MCF 10A (cell line): ENCODE data around the gene PDCD6IP. TPM values are rescaled to one million over a fixed set of nuclear protein-coding genes. Genes with fewer than 3 reads are reported as not detected.
A peak's percentile ranks its signal among the peaks of the same experiment; 100 is the strongest.

Experiments
- BruUV-seq: library from RNA; stranded (reverse); fragments of 400-500 nt; replicated peaks from 2 replicates; lab custom pipeline; 2021; lab: Mats Ljungman, UMichigan
- CTCF ChIA-PET: fragments of 300-600 bp; sonication (Branson Sonifier 250); formaldehyde crosslinking; extraction: SDS; loops from one replicate; lab custom pipeline; 2021; ENCODE audit warnings: antibody characterized with exemption, inconsistent platforms; lab: Yijun Ruan, JAX
- POLR2A ChIA-PET: fragments of 300-600, 350-650 bp; sonication (Branson Sonifier 250); formaldehyde crosslinking; extraction: SDS; loops from one replicate; lab custom pipeline; 2020; ENCODE audit warnings: antibody characterized with exemption, inconsistent platforms; lab: Yijun Ruan, JAX
- DNase-seq: peaks from one replicate; pipeline ENCODE4 v3.0.0-alpha.2; 2018; ENCODE audit not compliant: unreplicated experiment
- H3K27ac Mint-ChIP-seq: one replicate; pipeline ENCODE4 v1.8.0; 2022; ENCODE audit warnings: mild to moderate bottlenecking, low read depth, mixed read lengths; ENCODE audit not compliant: unreplicated experiment
- H3K27me3 Mint-ChIP-seq: one replicate; pipeline ENCODE4 v1.8.0; 2022; ENCODE audit warnings: mixed read lengths; ENCODE audit not compliant: insufficient read depth, unreplicated experiment
- H3K36me3 Mint-ChIP-seq: one replicate; pipeline ENCODE4 v1.8.0; 2022; ENCODE audit warnings: mild to moderate bottlenecking, moderate library complexity, mixed read lengths; ENCODE audit not compliant: insufficient read depth, unreplicated experiment
- H3K4me1 Mint-ChIP-seq: one replicate; pipeline ENCODE4 v1.8.0; 2022; ENCODE audit warnings: mixed read lengths; ENCODE audit not compliant: insufficient read depth, unreplicated experiment
- H3K4me3 Mint-ChIP-seq: one replicate; pipeline ENCODE4 v1.8.0; 2022; ENCODE audit warnings: mild to moderate bottlenecking, moderate library complexity, mixed read lengths; ENCODE audit not compliant: unreplicated experiment
- H3K9me3 Mint-ChIP-seq: one replicate; pipeline ENCODE4 v1.8.0; 2022; ENCODE audit warnings: mixed read lengths; ENCODE audit not compliant: unreplicated experiment
- CTCF ChIP-seq: fragments of 200-600 bp; IDR thresholded peaks from one replicate; pipeline ENCODE4 v1.8.0; 2022; ENCODE audit warnings: antibody characterized with exemption, mild to moderate bottlenecking; ENCODE audit not compliant: unreplicated experiment
- intact Hi-C: fragments of 100-400 bp; cut with micrococcal nuclease; formaldehyde crosslinking; loops from 2 replicates; pipeline ENCODE4 v1.14.1; 2022
- total RNA-seq: library from RNA; stranded (reverse); gene quantifications from 2 replicates; pipeline ENCODE4 v1.2.3, GENCODE V29; 2022

Gene PDCD6IP
- total RNA-seq, 1 experiment from 2014 or later = 286 TPM

- H3K9me3 Mint-ChIP-seq = no peaks in the 10 kb centered on the region
- peak overlapping the region; percentile 39 for H3K27ac Mint-ChIP-seq
- ChIA-PET CTCF (interaction anchor here (0.7 to 2.1 kb wide), 3 partner anchors 16 to 155 kb away, joined by 3 to 10 read pairs (median 5); no protein-coding TSS in a partner anchor), POLR2A (interaction anchor here (0.6 to 3.1 kb wide), 3 partner anchors 13 to 635 kb away, joined by 3 to 12 read pairs (median 4); no protein-coding TSS in a partner anchor)
- no peak for DNase-seq
- no peak overlapping the region for H3K4me3 Mint-ChIP-seq
- no peaks in the 10 kb centered on the region for H3K27me3 Mint-ChIP-seq
- peaks cover 7% of the 10 kb centered on the region for H3K36me3 Mint-ChIP-seq
- intact Hi-C loops = no loop called here
- TF ChIP-seq CTCF = no peak
- no TSS peak for BruUV-seq
- peaks cover 30% of the 10 kb centered on the region for H3K4me1 Mint-ChIP-seq
Measured at GRCh38 chr3:33792167-33792892, 6.1 kb upstream of the PDCD6IP start.

- Mint-ChIP-seq H3K9me3 (no peaks in the 10 kb centered on the region), H3K4me3 (no peak overlapping the region), H3K27me3 (no peaks in the 10 kb centered on the region), H3K27ac (no peak overlapping the region), H3K36me3 (peaks cover 7% of the 10 kb centered on the region), H3K4me1 (peaks cover 30% of the 10 kb centered on the region)
- POLR2A ChIA-PET = interaction anchor here (0.6 kb wide), 2 partner anchors 211 to 272 kb away, joined by 3 read pairs; no protein-coding TSS in a partner anchor
- DNase-seq = no peak
- CTCF ChIA-PET = interaction anchor here (1.8 kb wide), 1 partner anchor 8 kb away, joined by 5 read pairs; no protein-coding TSS in a partner anchor
- intact Hi-C loops = no loop called here
- no peak for TF ChIP-seq CTCF
- BruUV-seq = no TSS peak
Measured at GRCh38 chr3:33795131-33795530, 3.3 kb upstream of the PDCD6IP start.

GRCh38 chr3:33795856-33796536 is 2.4 kb upstream of the PDCD6IP start:
- peaks cover 7% of the 10 kb centered on the region for H3K36me3 Mint-ChIP-seq
- BruUV-seq = no TSS peak
- no peaks in the 10 kb centered on the region for H3K9me3 Mint-ChIP-seq
- DNase-seq = no peak
- CTCF ChIA-PET = interaction anchor here (1.8 kb wide), 1 partner anchor 9 kb away, joined by 5 read pairs; no protein-coding TSS in a partner anchor
- H3K4me3 Mint-ChIP-seq = no peak overlapping the region
- H3K27ac Mint-ChIP-seq = no peak overlapping the region
- TF ChIP-seq CTCF = no peak
- H3K4me1 Mint-ChIP-seq = peaks cover 37% of the 10 kb centered on the region
- no peaks in the 10 kb centered on the region for H3K27me3 Mint-ChIP-seq
- POLR2A ChIA-PET = interaction anchor here (0.6 to 1.0 kb wide), 3 partner anchors 49 to 273 kb away, joined by 3 to 5 read pairs (median 3); no protein-coding TSS in a partner anchor
- intact Hi-C loops = no loop called here

GRCh38 chr3:33798113-33798417 is 365 bp upstream of the PDCD6IP start:
- no peak for TF ChIP-seq CTCF
- Mint-ChIP-seq H3K4me3 (peak overlapping the region; percentile 90), H3K27me3 (no peaks in the 10 kb centered on the region), H3K9me3 (peaks cover under 1% of the 10 kb centered on the region), H3K27ac (peak overlapping the region; percentile 93), H3K36me3 (peaks cover 12% of the 10 kb centered on the region), H3K4me1 (peaks cover 36% of the 10 kb centered on the region)
- ChIA-PET POLR2A (interaction anchor here (0.5 to 5.0 kb wide), 37 partner anchors 8 to 1701 kb away, joined by 3 to 53 read pairs (median 5); partner anchors contain the start of genes CLASP2, CRTAP and UBP1), CTCF (interaction anchor here (0.6 to 1.0 kb wide), 2 partner anchors 9 to 27 kb away, joined by 3 read pairs; no protein-coding TSS in a partner anchor)
- no TSS peak for BruUV-seq
- no peak for DNase-seq
- intact Hi-C loops = no loop called here
